HepG2 (cell line): Measurements from ENCODE around the gene TADA2B. TPM values are rescaled to one million over a fixed set of nuclear protein-coding genes. Genes with fewer than 3 reads are reported as not detected.
A peak's percentile ranks its signal among the peaks of the same experiment; 100 is the strongest.

ENCODE experiments used
- BRD4 ChIP-seq: sonication (generic); formaldehyde crosslinking; IDR thresholded peaks from 2 replicates; pipeline ENCODE4 v1.4.0; 2020; ENCODE audit warnings: missing genetic modification reagents
- DPF2 ChIP-seq: sonication (generic); formaldehyde crosslinking; IDR thresholded peaks from 2 replicates; pipeline ENCODE4 v1.4.0; 2020; ENCODE audit warnings: mild to moderate bottlenecking, low read depth, missing genetic modification reagents, borderline replicate concordance
- HIVEP1 ChIP-seq: sonication (generic); formaldehyde crosslinking; IDR thresholded peaks from 2 replicates; pipeline ENCODE4 v1.4.0; 2020; ENCODE audit warnings: mild to moderate bottlenecking, missing genetic modification reagents
- KDM5B ChIP-seq: sonication (generic); formaldehyde crosslinking; IDR thresholded peaks from 2 replicates; pipeline ENCODE4 v1.4.0; 2020; ENCODE audit warnings: missing genetic modification reagents, mild to moderate bottlenecking, borderline replicate concordance
- KLF12 ChIP-seq: sonication (generic); formaldehyde crosslinking; IDR thresholded peaks from 2 replicates; pipeline ENCODE4 v1.4.0; 2020; ENCODE audit warnings: missing genetic modification reagents, borderline replicate concordance
- KMT2A ChIP-seq: sonication (generic); formaldehyde crosslinking; IDR thresholded peaks from 2 replicates; pipeline ENCODE4 v1.4.0; 2020; ENCODE audit warnings: missing genetic modification reagents
- LCORL ChIP-seq, 2 experiments: fragments of 450-650 bp in 1 of 2; sonication (generic) in 1 of 2; formaldehyde crosslinking in 1 of 2; IDR thresholded peaks; 2 replicates each; pipeline versions ENCODE4 v1.5.0 to v1.6.1; 2017 to 2020; ENCODE audit warnings: antibody characterized with exemption in 1 of 2, missing genetic modification reagents in 1 of 2
- MXI1 ChIP-seq: IDR thresholded peaks from 3 replicates; pipeline ENCODE4 v1.6.1; 2012; ENCODE audit warnings: low read depth, low read length, inconsistent platforms, borderline replicate concordance
- NFE2L1 ChIP-seq: sonication (generic); formaldehyde crosslinking; IDR thresholded peaks from 2 replicates; pipeline ENCODE4 v1.4.0; 2020; ENCODE audit warnings: missing genetic modification reagents, mild to moderate bottlenecking, borderline replicate concordance
- PHF20 ChIP-seq: sonication (generic); formaldehyde crosslinking; IDR thresholded peaks from 2 replicates; pipeline ENCODE4 v1.5.0; 2020; ENCODE audit warnings: mild to moderate bottlenecking, missing genetic modification reagents
- RBM39 ChIP-seq: fragments of 200-400 bp; formaldehyde crosslinking; IDR thresholded peaks from one replicate; pipeline ENCODE4 v1.6.1; 2018; ENCODE audit warnings: antibody characterized with exemption, mild to moderate bottlenecking, low read depth, low read length; ENCODE audit not compliant: poor library complexity, severe bottlenecking
- REXO4 ChIP-seq: sonication (generic); formaldehyde crosslinking; IDR thresholded peaks from 2 replicates; pipeline ENCODE4 v1.8.0; 2022; ENCODE audit warnings: missing genetic modification reagents, mild to moderate bottlenecking, borderline replicate concordance
- THAP11 ChIP-seq: IDR thresholded peaks from 2 replicates; pipeline ENCODE4 v1.6.1; 2016; ENCODE audit warnings: missing biosample characterization, missing genetic modification reagents
- TMF1 ChIP-seq: sonication (generic); formaldehyde crosslinking; IDR thresholded peaks from 2 replicates; pipeline ENCODE4 v1.8.1; 2022; ENCODE audit warnings: low read depth, missing genetic modification reagents
- YEATS4 ChIP-seq: sonication (generic); formaldehyde crosslinking; IDR thresholded peaks from 2 replicates; pipeline ENCODE4 v1.4.0; 2020; ENCODE audit warnings: missing genetic modification reagents, borderline replicate concordance
- ZNF136 ChIP-seq: sonication (generic); formaldehyde crosslinking; IDR thresholded peaks from 2 replicates; pipeline ENCODE4 v1.8.1; 2022; ENCODE audit warnings: low read depth, mild to moderate bottlenecking, moderate library complexity, missing genetic modification reagents
- ZNF24 ChIP-seq: fragments of 450-650 bp; IDR thresholded peaks from 2 replicates; pipeline ENCODE4 v1.6.1; 2017; ENCODE audit warnings: antibody characterized with exemption, mild to moderate bottlenecking
- ZNF446 ChIP-seq: sonication (generic); formaldehyde crosslinking; IDR thresholded peaks from 2 replicates; pipeline ENCODE4 v1.5.0; 2020; ENCODE audit warnings: mild to moderate bottlenecking, missing genetic modification reagents
- ZNF451 ChIP-seq: sonication (generic); formaldehyde crosslinking; IDR thresholded peaks from 2 replicates; pipeline ENCODE4 v1.5.0; 2020; ENCODE audit warnings: mild to moderate bottlenecking, missing genetic modification reagents
- ZNF761 ChIP-seq: sonication (generic); formaldehyde crosslinking; conservative IDR thresholded peaks from 2 replicates; pipeline ENCODE4 v1.4.0; 2020; ENCODE audit warnings: mild to moderate bottlenecking, missing genetic modification reagents
- ZNF841 ChIP-seq: sonication (generic); formaldehyde crosslinking; IDR thresholded peaks from 2 replicates; pipeline ENCODE4 v1.8.1; 2023; ENCODE audit warnings: missing genetic modification reagents, borderline replicate concordance
- polyA plus RNA-seq, 8 experiments: library from polyadenylated mRNA; depleted of rRNA in 3 of 8; stranded (reverse) in 7 of 8; unstranded in 1 of 8; fragments of >200 nt; fragmentation: Illumina TruSeq in 4 of 8; extraction: Trizol in 4 of 8; gene quantifications; 2 replicates each; pipeline versions ENCODE4 v1.2.1 to v1.2.3, GENCODE V29; 2011 to 2016; ENCODE audit warnings: low read depth in 4 of 8, missing spikeins in 1 of 8, mixed read lengths in 1 of 8; ENCODE audit not compliant: insufficient read depth in 1 of 8
- total RNA-seq, 5 experiments: library from RNA; depleted of rRNA; stranded (reverse); fragments of >200 nt; fragmentation: Illumina TruSeq; extraction: Trizol; gene quantifications; 2 replicates each; pipeline ENCODE4 v1.2.3, GENCODE V29; 2016; ENCODE audit warnings: low read depth in 1 of 5
- TF ChIP-seq, protein P1 (sequence below): IDR thresholded peaks from 2 replicates; pipeline ENCODE4 v1.6.1; 2012; ENCODE audit warnings: low read length, improper control_type of control experiment
- TF ChIP-seq, protein P2 (sequence below): sonication (generic); formaldehyde crosslinking; IDR thresholded peaks from 2 replicates; pipeline ENCODE4 v1.4.0; 2020; ENCODE audit warnings: missing genetic modification reagents; ENCODE audit errors: not compliant biosample characterization
- TF ChIP-seq, protein P3 (sequence below): sonication (generic); formaldehyde crosslinking; IDR thresholded peaks from 2 replicates; pipeline ENCODE4 v1.8.0; 2022; ENCODE audit warnings: mild to moderate bottlenecking, missing genetic modification reagents, moderate library complexity

The TADA2B gene
- total and polyA plus RNA-seq, 2 of the 13 experiments (the other 11 are each of a cell fraction or from before 2014, with no cell fraction given) = 4.6 to 8.9 TPM

DNA sequence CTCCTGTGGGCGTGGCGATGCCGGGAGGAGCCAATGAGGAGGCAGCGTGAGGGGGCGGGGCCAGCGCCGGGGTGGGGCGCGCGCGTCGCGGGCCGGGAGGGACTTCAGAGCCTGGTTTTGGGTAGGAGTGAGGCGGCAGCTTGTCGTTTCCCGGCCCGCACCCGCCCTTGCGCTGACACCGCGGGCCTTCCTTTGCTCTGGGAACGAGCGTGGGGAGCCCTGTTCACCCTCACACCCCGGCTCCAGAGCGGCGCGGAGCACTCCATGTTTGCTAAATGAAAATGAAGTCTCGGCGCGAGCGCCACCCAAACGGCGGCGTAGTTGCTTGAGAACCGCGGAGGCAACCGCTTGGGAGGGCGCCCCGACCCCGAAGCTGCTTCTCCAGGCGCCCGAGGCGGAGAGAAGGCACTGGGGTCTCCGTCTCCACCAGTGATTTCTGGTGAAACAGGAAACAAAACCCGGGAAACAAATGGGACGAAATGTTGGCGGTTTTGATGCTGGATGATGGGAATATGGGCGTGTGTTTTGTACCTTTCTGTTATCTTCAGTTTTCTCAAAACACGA is 25.2 kb downstream of the TADA2B start (continued):
- TF ChIP-seq KLF12 (CRISPR knock-in tag) = peak; percentile 83; the same call in 1 of the 2 replicates
- TF ChIP-seq ZNF136 = no peak
- TF ChIP-seq ZNF451 = no peak
- TF ChIP-seq, protein P1, sequence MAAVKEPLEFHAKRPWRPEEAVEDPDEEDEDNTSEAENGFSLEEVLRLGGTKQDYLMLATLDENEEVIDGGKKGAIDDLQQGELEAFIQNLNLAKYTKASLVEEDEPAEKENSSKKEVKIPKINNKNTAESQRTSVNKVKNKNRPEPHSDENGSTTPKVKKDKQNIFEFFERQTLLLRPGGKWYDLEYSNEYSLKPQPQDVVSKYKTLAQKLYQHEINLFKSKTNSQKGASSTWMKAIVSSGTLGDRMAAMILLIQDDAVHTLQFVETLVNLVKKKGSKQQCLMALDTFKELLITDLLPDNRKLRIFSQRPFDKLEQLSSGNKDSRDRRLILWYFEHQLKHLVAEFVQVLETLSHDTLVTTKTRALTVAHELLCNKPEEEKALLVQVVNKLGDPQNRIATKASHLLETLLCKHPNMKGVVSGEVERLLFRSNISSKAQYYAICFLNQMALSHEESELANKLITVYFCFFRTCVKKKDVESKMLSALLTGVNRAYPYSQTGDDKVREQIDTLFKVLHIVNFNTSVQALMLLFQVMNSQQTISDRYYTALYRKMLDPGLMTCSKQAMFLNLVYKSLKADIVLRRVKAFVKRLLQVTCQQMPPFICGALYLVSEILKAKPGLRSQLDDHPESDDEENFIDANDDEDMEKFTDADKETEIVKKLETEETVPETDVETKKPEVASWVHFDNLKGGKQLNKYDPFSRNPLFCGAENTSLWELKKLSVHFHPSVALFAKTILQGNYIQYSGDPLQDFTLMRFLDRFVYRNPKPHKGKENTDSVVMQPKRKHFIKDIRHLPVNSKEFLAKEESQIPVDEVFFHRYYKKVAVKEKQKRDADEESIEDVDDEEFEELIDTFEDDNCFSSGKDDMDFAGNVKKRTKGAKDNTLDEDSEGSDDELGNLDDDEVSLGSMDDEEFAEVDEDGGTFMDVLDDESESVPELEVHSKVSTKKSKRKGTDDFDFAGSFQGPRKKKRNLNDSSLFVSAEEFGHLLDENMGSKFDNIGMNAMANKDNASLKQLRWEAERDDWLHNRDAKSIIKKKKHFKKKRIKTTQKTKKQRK = no peak
- TF ChIP-seq, protein P2, sequence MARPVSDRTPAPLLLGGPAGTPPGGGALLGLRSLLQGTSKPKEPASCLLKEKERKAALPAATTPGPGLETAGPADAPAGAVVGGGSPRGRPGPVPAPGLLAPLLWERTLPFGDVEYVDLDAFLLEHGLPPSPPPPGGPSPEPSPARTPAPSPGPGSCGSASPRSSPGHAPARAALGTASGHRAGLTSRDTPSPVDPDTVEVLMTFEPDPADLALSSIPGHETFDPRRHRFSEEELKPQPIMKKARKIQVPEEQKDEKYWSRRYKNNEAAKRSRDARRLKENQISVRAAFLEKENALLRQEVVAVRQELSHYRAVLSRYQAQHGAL = no peak
- TF ChIP-seq BRD4 (CRISPR knock-in tag) = no peak
- TF ChIP-seq THAP11 (CRISPR knock-in tag) = 0 out of 2 replicates have a peak, but pooled peaks have one; percentile 44
- no peak for TF ChIP-seq TMF1 (CRISPR knock-in tag)
- no peak for TF ChIP-seq REXO4 (CRISPR knock-in tag)
- TF ChIP-seq NFE2L1 = no peak
- TF ChIP-seq ZNF841 (CRISPR knock-in tag) = no peak
- no peak for TF ChIP-seq ZNF24
- TF ChIP-seq DPF2 = no peak
- peak; percentile 52; the same call in 1 of the 2 replicates for TF ChIP-seq YEATS4 (CRISPR knock-in tag)
- no peak for TF ChIP-seq MXI1
- no peak for TF ChIP-seq LCORL (IDR thresholded peaks at IDR 0.05)
- peak; percentile 54; the same call in 1 of the 2 replicates for TF ChIP-seq LCORL (CRISPR knock-in tag; IDR thresholded peaks at IDR 0.05)
- TF ChIP-seq RBM39 = peak; percentile 8
- no peak for TF ChIP-seq KDM5B
- TF ChIP-seq ZNF446 = no peak
- peak; percentile 39; the same call in 1 of the 2 replicates for TF ChIP-seq KMT2A
- TF ChIP-seq PHF20 = peak; percentile 6; the same call in 1 of the 2 replicates
- no peak for TF ChIP-seq HIVEP1
- TF ChIP-seq ZNF761 (CRISPR knock-in tag) = no peak
- TF ChIP-seq, protein P3, sequence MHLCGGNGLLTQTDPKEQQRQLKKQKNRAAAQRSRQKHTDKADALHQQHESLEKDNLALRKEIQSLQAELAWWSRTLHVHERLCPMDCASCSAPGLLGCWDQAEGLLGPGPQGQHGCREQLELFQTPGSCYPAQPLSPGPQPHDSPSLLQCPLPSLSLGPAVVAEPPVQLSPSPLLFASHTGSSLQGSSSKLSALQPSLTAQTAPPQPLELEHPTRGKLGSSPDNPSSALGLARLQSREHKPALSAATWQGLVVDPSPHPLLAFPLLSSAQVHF = no peak
